ENCODE data around the gene SELENOH. TPM values are rescaled to one million over a fixed set of nuclear protein-coding genes. Genes with fewer than 3 reads are reported as not detected.

SELENOH gene
- total and polyA plus RNA-seq, 9 of the 15 experiments (the other 6 are each of a cell fraction or from before 2014, with no cell fraction given), result 16.6 to 299 (median 118) TPM

DNA sequence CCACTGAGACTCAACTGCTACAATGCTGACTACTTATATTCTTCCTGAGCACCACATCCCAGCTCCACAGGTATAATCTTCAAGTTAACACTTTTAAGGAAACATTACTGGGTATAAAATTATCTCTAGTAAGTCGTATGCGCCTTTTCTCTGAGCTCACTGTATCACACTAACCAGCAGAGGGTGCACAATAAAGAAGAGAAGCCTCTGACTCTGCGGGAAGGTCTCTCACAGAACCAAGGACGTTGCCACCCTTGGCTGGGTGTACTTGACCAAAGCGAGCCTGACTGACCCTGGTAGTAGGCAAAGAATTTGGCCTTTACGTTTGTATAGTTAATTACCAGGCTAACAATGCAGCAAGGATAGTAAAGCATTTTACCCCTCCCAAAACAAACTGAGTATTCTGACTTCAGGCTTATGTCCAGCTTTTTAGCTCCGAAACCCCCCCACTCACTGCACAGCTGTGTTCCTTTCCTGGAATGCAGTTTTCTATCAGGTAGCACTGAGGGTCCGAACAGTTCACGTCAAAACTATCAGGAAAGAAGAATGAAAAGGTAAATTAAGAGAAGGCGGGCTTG lies 10.5 kb downstream of the SELENOH start, which contains the start of gene BTBD18 (continued):
- TF ChIP-seq, protein P1, sequence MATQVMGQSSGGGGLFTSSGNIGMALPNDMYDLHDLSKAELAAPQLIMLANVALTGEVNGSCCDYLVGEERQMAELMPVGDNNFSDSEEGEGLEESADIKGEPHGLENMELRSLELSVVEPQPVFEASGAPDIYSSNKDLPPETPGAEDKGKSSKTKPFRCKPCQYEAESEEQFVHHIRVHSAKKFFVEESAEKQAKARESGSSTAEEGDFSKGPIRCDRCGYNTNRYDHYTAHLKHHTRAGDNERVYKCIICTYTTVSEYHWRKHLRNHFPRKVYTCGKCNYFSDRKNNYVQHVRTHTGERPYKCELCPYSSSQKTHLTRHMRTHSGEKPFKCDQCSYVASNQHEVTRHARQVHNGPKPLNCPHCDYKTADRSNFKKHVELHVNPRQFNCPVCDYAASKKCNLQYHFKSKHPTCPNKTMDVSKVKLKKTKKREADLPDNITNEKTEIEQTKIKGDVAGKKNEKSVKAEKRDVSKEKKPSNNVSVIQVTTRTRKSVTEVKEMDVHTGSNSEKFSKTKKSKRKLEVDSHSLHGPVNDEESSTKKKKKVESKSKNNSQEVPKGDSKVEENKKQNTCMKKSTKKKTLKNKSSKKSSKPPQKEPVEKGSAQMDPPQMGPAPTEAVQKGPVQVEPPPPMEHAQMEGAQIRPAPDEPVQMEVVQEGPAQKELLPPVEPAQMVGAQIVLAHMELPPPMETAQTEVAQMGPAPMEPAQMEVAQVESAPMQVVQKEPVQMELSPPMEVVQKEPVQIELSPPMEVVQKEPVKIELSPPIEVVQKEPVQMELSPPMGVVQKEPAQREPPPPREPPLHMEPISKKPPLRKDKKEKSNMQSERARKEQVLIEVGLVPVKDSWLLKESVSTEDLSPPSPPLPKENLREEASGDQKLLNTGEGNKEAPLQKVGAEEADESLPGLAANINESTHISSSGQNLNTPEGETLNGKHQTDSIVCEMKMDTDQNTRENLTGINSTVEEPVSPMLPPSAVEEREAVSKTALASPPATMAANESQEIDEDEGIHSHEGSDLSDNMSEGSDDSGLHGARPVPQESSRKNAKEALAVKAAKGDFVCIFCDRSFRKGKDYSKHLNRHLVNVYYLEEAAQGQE (IDR thresholded peaks at IDR 0.05; ENCODE audit: borderline replicate concordance), result peak; percentile 27; the same call in 1 of the 2 replicates
- TF ChIP-seq, protein P1 (CRISPR knock-in tag; IDR thresholded peaks at IDR 0.05; ENCODE audit: low read depth), result no peak
- TF ChIP-seq, protein P2, sequence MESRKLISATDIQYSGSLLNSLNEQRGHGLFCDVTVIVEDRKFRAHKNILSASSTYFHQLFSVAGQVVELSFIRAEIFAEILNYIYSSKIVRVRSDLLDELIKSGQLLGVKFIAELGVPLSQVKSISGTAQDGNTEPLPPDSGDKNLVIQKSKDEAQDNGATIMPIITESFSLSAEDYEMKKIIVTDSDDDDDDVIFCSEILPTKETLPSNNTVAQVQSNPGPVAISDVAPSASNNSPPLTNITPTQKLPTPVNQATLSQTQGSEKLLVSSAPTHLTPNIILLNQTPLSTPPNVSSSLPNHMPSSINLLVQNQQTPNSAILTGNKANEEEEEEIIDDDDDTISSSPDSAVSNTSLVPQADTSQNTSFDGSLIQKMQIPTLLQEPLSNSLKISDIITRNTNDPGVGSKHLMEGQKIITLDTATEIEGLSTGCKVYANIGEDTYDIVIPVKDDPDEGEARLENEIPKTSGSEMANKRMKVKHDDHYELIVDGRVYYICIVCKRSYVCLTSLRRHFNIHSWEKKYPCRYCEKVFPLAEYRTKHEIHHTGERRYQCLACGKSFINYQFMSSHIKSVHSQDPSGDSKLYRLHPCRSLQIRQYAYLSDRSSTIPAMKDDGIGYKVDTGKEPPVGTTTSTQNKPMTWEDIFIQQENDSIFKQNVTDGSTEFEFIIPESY (CRISPR knock-in tag; IDR thresholded peaks at IDR 0.05), result peak; percentile 88
- TF ChIP-seq SIN3B (IDR thresholded peaks at IDR 0.05; ENCODE audit: low read depth) (no peak), NELFE (IDR thresholded peaks at IDR 0.05; ENCODE audit: insufficient read depth, insufficient read length) (no peak), POLR2AphosphoS2 (IDR thresholded peaks at IDR 0.05; ENCODE audit: low read length) (no peak), TAF1 (IDR thresholded peaks at IDR 0.05; ENCODE audit: control insufficient read depth, extremely low read depth, insufficient read depth, low read length, severe bottlenecking) (no peak), ZNF24 (IDR thresholded peaks at IDR 0.05) (no peak), ATF1 (CRISPR knock-in tag; IDR thresholded peaks at IDR 0.05) (no peak), ATF1 (tag; IDR thresholded peaks at IDR 0.05) (0 out of 2 replicates have a peak, but pooled peaks have one; percentile 9)
- TF ChIP-seq, protein P3, sequence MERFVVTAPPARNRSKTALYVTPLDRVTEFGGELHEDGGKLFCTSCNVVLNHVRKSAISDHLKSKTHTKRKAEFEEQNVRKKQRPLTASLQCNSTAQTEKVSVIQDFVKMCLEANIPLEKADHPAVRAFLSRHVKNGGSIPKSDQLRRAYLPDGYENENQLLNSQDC (CRISPR knock-in tag; IDR thresholded peaks at IDR 0.05), result no peak

All from K562 (cell line).